Activated CD4-positive, alpha-beta T cell treated with anti-CD3 and anti-CD28 coated beads, Interleukin-2, amount 10 ng/mL, durations not matched to agents 24 days and 14 days (primary cell): ENCODE results near the gene PPP2R5D. TPM values are rescaled to one million over a fixed set of nuclear protein-coding genes. Genes with fewer than 3 reads are reported as not detected.
A peak's percentile ranks its signal among the peaks of the same experiment; 100 is the strongest.
"Not testable (repeated sequence)": the region's sequence is repeated elsewhere in the genome, so short reads cannot be mapped to it uniquely, and the experiment has no call there.

ENCODE experiments used
- DNase-seq: peaks from one replicate; pipeline ENCODE4 v3.0.0; 2022
- H3K27ac Mint-ChIP-seq: one replicate; pipeline ENCODE4 v1.8.0; 2022; ENCODE audit warnings: mild to moderate bottlenecking, mixed read lengths
- H3K27me3 Mint-ChIP-seq: one replicate; pipeline ENCODE4 v1.8.0; 2022; ENCODE audit warnings: mixed read lengths
- H3K36me3 Mint-ChIP-seq: one replicate; pipeline ENCODE4 v1.8.0; 2022; ENCODE audit warnings: low read depth, mild to moderate bottlenecking, mixed read lengths
- H3K4me1 Mint-ChIP-seq: one replicate; pipeline ENCODE4 v1.8.0; 2021; ENCODE audit warnings: mixed read lengths
- H3K4me3 Mint-ChIP-seq: one replicate; pipeline ENCODE4 v1.8.0; 2022; ENCODE audit warnings: mild to moderate bottlenecking, moderate library complexity, mixed read lengths
- H3K9me3 Mint-ChIP-seq: one replicate; pipeline ENCODE4 v1.8.0; 2021; ENCODE audit warnings: mixed read lengths
- intact Hi-C: fragments of 100-400 bp; cut with micrococcal nuclease; formaldehyde crosslinking; loops from one replicate; pipeline ENCODE4 v1.15.1; 2023
- total RNA-seq: library from RNA; stranded (reverse); gene quantifications from 2 replicates; pipeline ENCODE4 v1.2.3, GENCODE V29; 2022

Gene PPP2R5D
- 54.2 and 54.6 TPM in 2 replicates for total RNA-seq

GRCh38 chr6:42984001-42984923, at the start of gene PPP2R5D:
PPP2R5D (plus strand) TSS chr6:42984570; CDS start chr6:42984678, 108 bp downstream.
- intact Hi-C loops: loop anchor here (1.0 to 2.0 kb wide), 5 partner anchors 29 to 237 kb away; partner anchors contain the start of genes CNPY3, KLC4, MEA1 and MRPL2
- Mint-ChIP-seq H3K4me1 (peaks cover 54% of the 10 kb centered on the region), H3K27me3 (no peaks in the 10 kb centered on the region), H3K27ac (peak within 1 kb of the TSS; percentile 91), H3K9me3 (no peaks in the 10 kb centered on the region), H3K4me3 (peak within 1 kb of the TSS; percentile 98), H3K36me3 (peaks cover 17% of the 10 kb centered on the region)
- DNase-seq: peak; percentile 99

- no peak overlapping the region for H3K27ac Mint-ChIP-seq
- H3K9me3 Mint-ChIP-seq: no peaks in the 10 kb centered on the region
- H3K4me1 Mint-ChIP-seq: peaks cover 24% of the 10 kb centered on the region
- H3K27me3 Mint-ChIP-seq: no peaks in the 10 kb centered on the region
- DNase-seq: no peak
- no peak overlapping the region for H3K4me3 Mint-ChIP-seq
- intact Hi-C loops: no loop called here
- H3K36me3 Mint-ChIP-seq: peaks cover 66% of the 10 kb centered on the region
Observed at GRCh38 chr6:42935322-42935721, 49.0 kb upstream of the PPP2R5D start.

GRCh38 chr6:42936398-42936797, 48.0 kb upstream of the PPP2R5D start:
- no peak overlapping the region for H3K27ac Mint-ChIP-seq
- intact Hi-C loops: no loop called here
- no peak overlapping the region for H3K4me3 Mint-ChIP-seq
- no peaks in the 10 kb centered on the region for H3K9me3 Mint-ChIP-seq
- no peak for DNase-seq
- peaks cover 69% of the 10 kb centered on the region for H3K36me3 Mint-ChIP-seq
- peaks cover 16% of the 10 kb centered on the region for H3K4me1 Mint-ChIP-seq
- H3K27me3 Mint-ChIP-seq: no peaks in the 10 kb centered on the region

- no peak for DNase-seq
- Mint-ChIP-seq H3K9me3 (no peaks in the 10 kb centered on the region), H3K27me3 (no peaks in the 10 kb centered on the region), H3K4me1 (peaks cover 7% of the 10 kb centered on the region), H3K36me3 (peaks cover 61% of the 10 kb centered on the region), H3K27ac (peak overlapping the region; percentile 22), H3K4me3 (no peak overlapping the region)
- intact Hi-C loops: no loop called here
Observed at GRCh38 chr6:42937548-42938427, 46.6 kb upstream of the PPP2R5D start.

- intact Hi-C loops: no loop called here
- Mint-ChIP-seq H3K27ac (no peak overlapping the region), H3K36me3 (peaks cover 58% of the 10 kb centered on the region), H3K9me3 (no peaks in the 10 kb centered on the region), H3K4me3 (no peak overlapping the region), H3K27me3 (no peaks in the 10 kb centered on the region), H3K4me1 (peaks cover 1% of the 10 kb centered on the region)
- DNase-seq: no peak
Observed at GRCh38 chr6:42938428-42938796, 46.0 kb upstream of the PPP2R5D start.

GRCh38 chr6:42938987-42939809, 45.2 kb upstream of the PPP2R5D start:
- Mint-ChIP-seq H3K36me3 (peaks cover 56% of the 10 kb centered on the region), H3K27me3 (no peaks in the 10 kb centered on the region), H3K4me1 (no peaks in the 10 kb centered on the region), H3K9me3 (no peaks in the 10 kb centered on the region), H3K27ac (peak overlapping the region; percentile 6), H3K4me3 (no peak overlapping the region)
- DNase-seq: no peak
- intact Hi-C loops: no loop called here

GRCh38 chr6:42939810-42940167, 44.6 kb upstream of the PPP2R5D start:
- no peak for DNase-seq
- Mint-ChIP-seq H3K27ac (no peak overlapping the region), H3K4me1 (no peaks in the 10 kb centered on the region), H3K4me3 (no peak overlapping the region), H3K27me3 (no peaks in the 10 kb centered on the region), H3K9me3 (no peaks in the 10 kb centered on the region), H3K36me3 (peaks cover 53% of the 10 kb centered on the region)
- intact Hi-C loops: no loop called here

- H3K27me3 Mint-ChIP-seq: no peaks in the 10 kb centered on the region
- DNase-seq: no peak
- H3K36me3 Mint-ChIP-seq: peaks cover 51% of the 10 kb centered on the region
- no peaks in the 10 kb centered on the region for H3K4me1 Mint-ChIP-seq
- intact Hi-C loops: no loop called here
- no peaks in the 10 kb centered on the region for H3K9me3 Mint-ChIP-seq
- H3K4me3 Mint-ChIP-seq: no peak overlapping the region
- no peak overlapping the region for H3K27ac Mint-ChIP-seq
Observed at GRCh38 chr6:42940493-42941045, 43.8 kb upstream of the PPP2R5D start.

- H3K9me3 Mint-ChIP-seq, H3K27me3 Mint-ChIP-seq, H3K27ac Mint-ChIP-seq, intact Hi-C loops, H3K4me1 Mint-ChIP-seq, DNase-seq, H3K4me3 Mint-ChIP-seq: not testable (repeated sequence)
- H3K36me3 Mint-ChIP-seq: peaks cover 44% of the 10 kb centered on the region
Observed at GRCh38 chr6:42941356-42941755, 43.0 kb upstream of the PPP2R5D start.

- Mint-ChIP-seq H3K27ac (no peak overlapping the region), H3K27me3 (no peaks in the 10 kb centered on the region), H3K36me3 (peaks cover 39% of the 10 kb centered on the region), H3K4me1 (no peaks in the 10 kb centered on the region), H3K9me3 (no peaks in the 10 kb centered on the region), H3K4me3 (no peak overlapping the region)
- intact Hi-C loops: no loop called here
- DNase-seq: no peak
Observed at GRCh38 chr6:42942444-42942843, 41.9 kb upstream of the PPP2R5D start.

- H3K27me3 Mint-ChIP-seq: no peaks in the 10 kb centered on the region
- no peaks in the 10 kb centered on the region for H3K4me1 Mint-ChIP-seq
- no peak overlapping the region for H3K4me3 Mint-ChIP-seq
- H3K9me3 Mint-ChIP-seq: no peaks in the 10 kb centered on the region
- no peak overlapping the region for H3K27ac Mint-ChIP-seq
- intact Hi-C loops: no loop called here
- H3K36me3 Mint-ChIP-seq: peaks cover 8% of the 10 kb centered on the region
- DNase-seq: no peak
Observed at GRCh38 chr6:42947950-42948349, 36.4 kb upstream of the PPP2R5D start.

- no peak overlapping the region for H3K4me3 Mint-ChIP-seq
- no peaks in the 10 kb centered on the region for H3K27me3 Mint-ChIP-seq
- no peak overlapping the region for H3K27ac Mint-ChIP-seq
- H3K9me3 Mint-ChIP-seq: no peaks in the 10 kb centered on the region
- no peaks in the 10 kb centered on the region for H3K36me3 Mint-ChIP-seq
- intact Hi-C loops: no loop called here
- DNase-seq: no peak
- no peaks in the 10 kb centered on the region for H3K4me1 Mint-ChIP-seq
Observed at GRCh38 chr6:42952389-42952788, 32.0 kb upstream of the PPP2R5D start.

GRCh38 chr6:42954405-42954804, 30.0 kb upstream of the PPP2R5D start:
- H3K27me3 Mint-ChIP-seq, intact Hi-C loops, H3K9me3 Mint-ChIP-seq, H3K4me1 Mint-ChIP-seq, H3K27ac Mint-ChIP-seq, H3K4me3 Mint-ChIP-seq, H3K36me3 Mint-ChIP-seq, DNase-seq: not testable (repeated sequence)
